ENCODE results near the gene ID3.

ID3 gene

DNA sequence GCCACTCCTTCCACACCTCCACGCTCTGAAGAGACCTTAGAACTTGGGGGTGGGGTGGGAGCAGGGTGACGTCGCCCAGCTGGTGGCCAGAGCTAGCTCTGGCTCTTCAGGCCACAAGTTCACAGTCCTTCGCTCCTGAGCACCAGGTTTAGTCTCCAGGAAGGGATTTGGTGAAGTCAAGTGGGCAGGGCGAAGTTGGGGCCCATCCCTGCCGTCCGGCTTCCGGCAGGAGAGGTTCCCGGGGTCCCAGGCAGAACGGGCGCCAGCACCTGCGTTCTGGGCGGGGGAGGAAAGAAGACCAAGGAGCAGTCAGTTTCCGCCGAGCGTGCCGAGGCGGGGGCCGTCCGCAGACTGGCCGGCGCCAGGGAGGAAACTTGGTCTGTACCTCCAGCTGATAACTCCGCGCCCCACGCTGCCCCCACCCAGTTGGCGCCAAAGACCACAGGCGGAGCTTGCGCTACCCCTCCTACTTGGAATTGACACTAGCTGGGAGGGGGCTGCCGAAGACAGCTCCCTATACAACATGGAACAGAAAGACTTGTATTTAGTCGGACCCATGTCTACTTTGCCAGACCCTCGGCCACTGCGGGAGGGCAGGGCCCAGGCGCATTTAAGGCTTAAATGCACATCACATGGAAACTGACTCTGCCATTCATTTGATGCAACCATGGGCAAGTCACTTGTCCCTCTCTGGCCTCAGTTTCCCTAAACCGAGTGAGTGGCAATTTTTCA, 995 bp downstream of the ID3 start (continued):
- TF ChIP-seq PBX3 (CRISPR knock-in tag; IDR thresholded peaks at IDR 0.05) (no peak), KLF1 (tag by site-specific recombination; IDR thresholded peaks at IDR 0.05) (peak; percentile 69), IKZF3 (tag by site-specific recombination; IDR thresholded peaks at IDR 0.05) (peak; percentile 62; the same call in 1 of the 2 replicates), ZNF610 (tag by site-specific recombination; IDR thresholded peaks at IDR 0.05; ENCODE audit: borderline replicate concordance) (0 out of 2 replicates have a peak, but pooled peaks have one; percentile 36), ZBTB8A (tag by site-specific recombination; IDR thresholded peaks at IDR 0.05) (peak; percentile 69), ZFP69B (tag by site-specific recombination; IDR thresholded peaks at IDR 0.05) (peak; percentile 81; the same call in 1 of the 2 replicates), REST (tag by site-specific recombination; IDR thresholded peaks at IDR 0.05) (peak; percentile 20; the same call in 1 of the 2 replicates), ZXDB (tag by site-specific recombination; IDR thresholded peaks at IDR 0.05) (peak; percentile 65; the same call in 1 of the 2 replicates), ZNF426 (tag by site-specific recombination; IDR thresholded peaks at IDR 0.05) (no peak), ZNF23 (tag by site-specific recombination; IDR thresholded peaks at IDR 0.05; ENCODE audit: borderline replicate concordance) (no peak)
- TF ChIP-seq, protein P1, sequence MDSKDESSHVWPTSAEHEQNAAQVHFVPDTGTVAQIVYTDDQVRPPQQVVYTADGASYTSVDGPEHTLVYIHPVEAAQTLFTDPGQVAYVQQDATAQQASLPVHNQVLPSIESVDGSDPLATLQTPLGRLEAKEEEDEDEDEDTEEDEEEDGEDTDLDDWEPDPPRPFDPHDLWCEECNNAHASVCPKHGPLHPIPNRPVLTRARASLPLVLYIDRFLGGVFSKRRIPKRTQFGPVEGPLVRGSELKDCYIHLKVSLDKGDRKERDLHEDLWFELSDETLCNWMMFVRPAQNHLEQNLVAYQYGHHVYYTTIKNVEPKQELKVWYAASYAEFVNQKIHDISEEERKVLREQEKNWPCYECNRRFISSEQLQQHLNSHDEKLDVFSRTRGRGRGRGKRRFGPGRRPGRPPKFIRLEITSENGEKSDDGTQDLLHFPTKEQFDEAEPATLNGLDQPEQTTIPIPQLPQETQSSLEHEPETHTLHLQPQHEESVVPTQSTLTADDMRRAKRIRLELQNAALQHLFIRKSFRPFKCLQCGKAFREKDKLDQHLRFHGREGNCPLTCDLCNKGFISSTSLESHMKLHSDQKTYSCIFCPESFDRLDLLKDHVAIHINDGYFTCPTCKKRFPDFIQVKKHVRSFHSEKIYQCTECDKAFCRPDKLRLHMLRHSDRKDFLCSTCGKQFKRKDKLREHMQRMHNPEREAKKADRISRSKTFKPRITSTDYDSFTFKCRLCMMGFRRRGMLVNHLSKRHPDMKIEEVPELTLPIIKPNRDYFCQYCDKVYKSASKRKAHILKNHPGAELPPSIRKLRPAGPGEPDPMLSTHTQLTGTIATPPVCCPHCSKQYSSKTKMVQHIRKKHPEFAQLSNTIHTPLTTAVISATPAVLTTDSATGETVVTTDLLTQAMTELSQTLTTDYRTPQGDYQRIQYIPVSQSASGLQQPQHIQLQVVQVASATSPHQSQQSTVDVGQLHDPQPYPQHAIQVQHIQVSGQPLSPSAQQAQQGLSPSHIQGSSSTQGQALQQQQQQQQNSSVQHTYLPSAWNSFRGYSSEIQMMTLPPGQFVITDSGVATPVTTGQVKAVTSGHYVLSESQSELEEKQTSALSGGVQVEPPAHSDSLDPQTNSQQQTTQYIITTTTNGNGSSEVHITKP (tag by site-specific recombination; IDR thresholded peaks at IDR 0.05): peak; percentile 99
- TF ChIP-seq, protein P2, sequence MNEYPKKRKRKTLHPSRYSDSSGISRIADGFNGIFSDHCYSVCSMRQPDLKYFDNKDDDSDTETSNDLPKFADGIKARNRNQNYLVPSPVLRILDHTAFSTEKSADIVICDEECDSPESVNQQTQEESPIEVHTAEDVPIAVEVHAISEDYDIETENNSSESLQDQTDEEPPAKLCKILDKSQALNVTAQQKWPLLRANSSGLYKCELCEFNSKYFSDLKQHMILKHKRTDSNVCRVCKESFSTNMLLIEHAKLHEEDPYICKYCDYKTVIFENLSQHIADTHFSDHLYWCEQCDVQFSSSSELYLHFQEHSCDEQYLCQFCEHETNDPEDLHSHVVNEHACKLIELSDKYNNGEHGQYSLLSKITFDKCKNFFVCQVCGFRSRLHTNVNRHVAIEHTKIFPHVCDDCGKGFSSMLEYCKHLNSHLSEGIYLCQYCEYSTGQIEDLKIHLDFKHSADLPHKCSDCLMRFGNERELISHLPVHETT (tag by site-specific recombination; IDR thresholded peaks at IDR 0.05): no peak; the same call in 1 of the 2 replicates

- Histone ChIP-seq H3K27ac (ENCODE audit: extremely low read depth, low read depth, low read length) (peak overlapping the region; percentile 97), H3K36me3 (ENCODE audit: control insufficient read depth in 2 of 2, insufficient read depth in 1 of 2, low read length in 2 of 2) (peaks cover 0 to 27% of the 10 kb centered on the region in 2 experiments; a peak in 1 of 3 replicates), H3K4me1 (ENCODE audit: control insufficient read depth, insufficient read depth, low read length) (peaks cover 37% of the 10 kb centered on the region), H3K4me3 (ENCODE audit: low read depth, low read length) (peak overlapping the region; percentile 68), H3K9me3 (ENCODE audit: control insufficient read depth, insufficient read depth, low read depth, low read length) (no peaks in the 10 kb centered on the region)
- CTCF ChIA-PET: interaction anchor here (0.6 to 3.6 kb wide), 6 partner anchors 13 to 81 kb away, joined by 3 to 36 read pairs (median 4); no protein-coding TSS in a partner anchor
- POLR2A ChIA-PET: interaction anchor here (1.6 to 7.0 kb wide), 10 partner anchors 9 to 87 kb away, joined by 5 to 60 read pairs (median 16); no protein-coding TSS in a partner anchor
- no peak for TF ChIP-seq ZBTB49 (tag by site-specific recombination; IDR thresholded peaks at IDR 0.05; ENCODE audit: low read depth)
- TF ChIP-seq GLIS1 (tag by site-specific recombination; IDR thresholded peaks at IDR 0.05): no peak
- TF ChIP-seq, protein P3, sequence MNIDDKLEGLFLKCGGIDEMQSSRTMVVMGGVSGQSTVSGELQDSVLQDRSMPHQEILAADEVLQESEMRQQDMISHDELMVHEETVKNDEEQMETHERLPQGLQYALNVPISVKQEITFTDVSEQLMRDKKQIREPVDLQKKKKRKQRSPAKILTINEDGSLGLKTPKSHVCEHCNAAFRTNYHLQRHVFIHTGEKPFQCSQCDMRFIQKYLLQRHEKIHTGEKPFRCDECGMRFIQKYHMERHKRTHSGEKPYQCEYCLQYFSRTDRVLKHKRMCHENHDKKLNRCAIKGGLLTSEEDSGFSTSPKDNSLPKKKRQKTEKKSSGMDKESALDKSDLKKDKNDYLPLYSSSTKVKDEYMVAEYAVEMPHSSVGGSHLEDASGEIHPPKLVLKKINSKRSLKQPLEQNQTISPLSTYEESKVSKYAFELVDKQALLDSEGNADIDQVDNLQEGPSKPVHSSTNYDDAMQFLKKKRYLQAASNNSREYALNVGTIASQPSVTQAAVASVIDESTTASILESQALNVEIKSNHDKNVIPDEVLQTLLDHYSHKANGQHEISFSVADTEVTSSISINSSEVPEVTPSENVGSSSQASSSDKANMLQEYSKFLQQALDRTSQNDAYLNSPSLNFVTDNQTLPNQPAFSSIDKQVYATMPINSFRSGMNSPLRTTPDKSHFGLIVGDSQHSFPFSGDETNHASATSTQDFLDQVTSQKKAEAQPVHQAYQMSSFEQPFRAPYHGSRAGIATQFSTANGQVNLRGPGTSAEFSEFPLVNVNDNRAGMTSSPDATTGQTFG (tag by site-specific recombination; IDR thresholded peaks at IDR 0.05; ENCODE audit: borderline replicate concordance): no peak
- TF ChIP-seq ZNF16 (tag by site-specific recombination; IDR thresholded peaks at IDR 0.05; ENCODE audit: low read depth): no peak
- TF ChIP-seq ZNF37A (tag by site-specific recombination; IDR thresholded peaks at IDR 0.05): peak; percentile 21; the same call in 1 of the 2 replicates
- TF ChIP-seq ZNF530 (tag by site-specific recombination; IDR thresholded peaks at IDR 0.05; ENCODE audit: low read depth): no peak
Measured at GRCh38 chr1:23557471-23558124, 1.7 kb downstream of the ID3 start.

All from HEK293 (cell line).